SK-N-SH treated with all-trans-retinoic acid at 6 μM for 48 hours (cell line): ENCODE measurements around the gene ABHD11.

Experiments used
- ARNTL ChIP-seq: fragments of 450-650 bp; formaldehyde crosslinking; IDR thresholded peaks from 2 replicates; pipeline ENCODE4 v1.5.0; 2020; ENCODE audit warnings: low read depth, mild to moderate bottlenecking, moderate library complexity, borderline replicate concordance
- CSDC2 ChIP-seq: fragments of 250-450 bp; sonication (Bioruptor Pico); IDR thresholded peaks from 2 replicates; pipeline ENCODE4 v1.5.0; 2020; ENCODE audit warnings: mild to moderate bottlenecking, moderate library complexity
- CSRNP3 ChIP-seq: fragments of 250-450 bp; sonication (Bioruptor Pico); IDR thresholded peaks from 2 replicates; pipeline ENCODE4 v1.5.1; 2021; ENCODE audit warnings: mild to moderate bottlenecking, moderate library complexity
- ESRRG ChIP-seq: fragments of 250-450 bp; sonication (Bioruptor Pico); IDR thresholded peaks from 2 replicates; pipeline ENCODE4 v1.6.1; 2021; ENCODE audit warnings: mild to moderate bottlenecking
- OSR1 ChIP-seq: fragments of 250-450 bp; sonication (Bioruptor Pico); IDR thresholded peaks from 2 replicates; pipeline ENCODE4 v1.8.0; 2022; ENCODE audit warnings: moderate library complexity, mild to moderate bottlenecking, inconsistent platforms
- PATZ1 ChIP-seq: fragments of 250-450 bp; sonication (Bioruptor Pico); IDR thresholded peaks from 2 replicates; pipeline ENCODE4 v1.8.0; 2020; ENCODE audit warnings: mild to moderate bottlenecking, moderate library complexity, borderline replicate concordance
- POU6F1 ChIP-seq: fragments of 250-450 bp; sonication (Bioruptor Pico); IDR thresholded peaks from 2 replicates; pipeline ENCODE4 v1.8.0; 2021; ENCODE audit warnings: low read depth, mild to moderate bottlenecking, moderate library complexity, borderline replicate concordance
- RARB ChIP-seq: fragments of 250-450 bp; sonication (Bioruptor Pico); IDR thresholded peaks from 2 replicates; pipeline ENCODE4 v1.8.0; 2021; ENCODE audit warnings: mild to moderate bottlenecking, moderate library complexity
- TOX ChIP-seq: fragments of 250-450 bp; sonication (Bioruptor Pico); IDR thresholded peaks from 2 replicates; pipeline ENCODE4 v1.8.0; 2021; ENCODE audit warnings: mild to moderate bottlenecking, moderate library complexity, borderline replicate concordance
- ZC3H10 ChIP-seq: fragments of 250-450 bp; sonication (Bioruptor Pico); IDR thresholded peaks from 2 replicates; pipeline ENCODE4 v1.5.1; 2021; ENCODE audit warnings: mild to moderate bottlenecking, moderate library complexity
- ZFP30 ChIP-seq: fragments of 450-650 bp; formaldehyde crosslinking; IDR thresholded peaks from 2 replicates; pipeline ENCODE4 v1.5.0; 2022; ENCODE audit warnings: mild to moderate bottlenecking, moderate library complexity
- TF ChIP-seq, protein P1 (sequence below): fragments of 250-450 bp; sonication (Bioruptor Pico); IDR thresholded peaks from 2 replicates; pipeline ENCODE4 v1.5.1; 2020; ENCODE audit warnings: low read depth, mild to moderate bottlenecking, moderate library complexity

- TF ChIP-seq ZC3H10 (CRISPR knock-in tag) (no peak), ESRRG (CRISPR knock-in tag) (no peak), OSR1 (CRISPR knock-in tag) (no peak), ZFP30 (no peak), PATZ1 (no peak), CSRNP3 (CRISPR knock-in tag) (no peak), CSDC2 (CRISPR knock-in tag) (no peak), ARNTL (no peak), TOX (CRISPR knock-in tag) (no peak), RARB (no peak), POU6F1 (CRISPR knock-in tag) (no peak)
- TF ChIP-seq, protein P1, sequence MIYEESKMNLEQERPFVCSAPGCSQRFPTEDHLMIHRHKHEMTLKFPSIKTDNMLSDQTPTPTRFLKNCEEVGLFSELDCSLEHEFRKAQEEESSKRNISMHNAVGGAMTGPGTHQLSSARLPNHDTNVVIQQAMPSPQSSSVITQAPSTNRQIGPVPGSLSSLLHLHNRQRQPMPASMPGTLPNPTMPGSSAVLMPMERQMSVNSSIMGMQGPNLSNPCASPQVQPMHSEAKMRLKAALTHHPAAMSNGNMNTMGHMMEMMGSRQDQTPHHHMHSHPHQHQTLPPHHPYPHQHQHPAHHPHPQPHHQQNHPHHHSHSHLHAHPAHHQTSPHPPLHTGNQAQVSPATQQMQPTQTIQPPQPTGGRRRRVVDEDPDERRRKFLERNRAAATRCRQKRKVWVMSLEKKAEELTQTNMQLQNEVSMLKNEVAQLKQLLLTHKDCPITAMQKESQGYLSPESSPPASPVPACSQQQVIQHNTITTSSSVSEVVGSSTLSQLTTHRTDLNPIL (CRISPR knock-in tag): no peak
Observed at GRCh38 chr7:73703757-73704639, 34.6 kb downstream of the ABHD11 start.
